ENCODE data around the gene PSME2.
A peak's percentile ranks its signal among the peaks of the same experiment; 100 is the strongest.

The PSME2 gene

DNA sequence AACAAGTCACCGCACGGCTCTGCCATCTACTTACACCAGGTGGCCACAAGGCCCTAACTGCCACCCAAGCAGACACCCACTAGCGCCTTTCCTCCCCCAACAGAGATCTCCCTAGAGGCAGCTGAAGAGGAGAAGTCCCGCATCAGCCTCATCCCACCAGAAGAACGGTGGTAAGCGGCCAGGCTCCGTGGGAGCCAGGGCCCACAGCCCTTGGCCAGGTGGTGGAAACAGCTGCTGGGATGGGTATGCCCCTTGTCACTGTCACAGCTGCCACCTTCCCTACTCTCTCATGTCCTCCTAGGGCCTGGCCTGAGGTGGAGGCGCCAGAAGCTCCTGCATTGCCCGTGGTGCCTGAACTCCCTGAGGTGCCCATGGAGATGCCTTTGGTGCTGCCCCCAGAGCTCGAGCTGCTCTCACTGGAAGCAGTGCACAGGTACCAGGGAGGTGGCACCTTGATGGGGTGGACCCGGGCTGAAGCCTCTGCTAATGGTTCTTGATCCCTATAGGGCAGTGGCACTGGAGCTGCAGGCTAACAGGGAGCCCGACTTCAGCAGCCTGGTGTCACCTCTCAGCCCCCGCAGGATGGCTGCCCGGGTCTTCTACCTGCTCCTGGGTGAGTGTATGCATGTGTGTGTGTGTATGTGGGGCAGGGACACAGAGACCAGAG lies 33.0 kb upstream of the PSME2 start:
- DNase-seq (ENCODE audit: low spot score), result no peak

DNA sequence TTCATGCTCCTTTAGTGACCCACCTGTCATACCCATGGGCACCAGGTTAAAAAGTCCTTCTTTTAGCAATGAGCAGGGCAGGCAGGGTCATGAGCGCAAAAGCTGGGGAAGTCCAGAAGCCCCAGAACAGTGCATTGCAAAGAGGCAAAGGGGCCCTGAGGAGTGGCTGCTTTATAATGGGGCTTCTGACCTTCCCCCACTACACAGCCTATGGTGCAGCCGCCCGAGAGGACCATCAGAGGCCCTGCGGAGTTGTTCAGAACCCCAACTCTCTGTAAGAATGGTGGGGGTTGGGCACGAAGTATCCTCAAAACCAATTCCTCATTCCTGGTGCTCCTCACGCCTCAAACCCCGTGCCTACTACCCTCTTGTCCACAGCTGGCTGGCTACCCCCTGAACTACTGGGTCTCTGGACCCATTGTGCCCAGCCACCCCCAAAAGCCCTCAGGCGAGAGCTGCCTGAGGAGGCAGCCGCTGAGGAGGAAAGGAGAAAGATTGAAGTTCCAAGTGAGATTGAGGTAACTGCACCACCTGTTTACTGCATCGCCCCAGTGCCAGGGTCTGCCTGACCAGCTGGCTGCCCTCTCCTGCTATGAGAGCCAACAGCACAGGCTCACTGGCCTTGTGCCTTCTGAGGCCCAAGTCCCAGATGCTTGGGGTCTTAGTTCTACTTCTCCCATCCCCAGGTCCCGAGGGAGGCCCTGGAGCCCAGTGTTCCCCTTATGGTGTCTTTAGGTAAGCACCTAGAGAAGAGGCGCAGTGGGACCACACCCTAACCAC lies 32.2 kb upstream of the PSME2 start:
- no peak for DNase-seq (ENCODE audit: low spot score)

DNA sequence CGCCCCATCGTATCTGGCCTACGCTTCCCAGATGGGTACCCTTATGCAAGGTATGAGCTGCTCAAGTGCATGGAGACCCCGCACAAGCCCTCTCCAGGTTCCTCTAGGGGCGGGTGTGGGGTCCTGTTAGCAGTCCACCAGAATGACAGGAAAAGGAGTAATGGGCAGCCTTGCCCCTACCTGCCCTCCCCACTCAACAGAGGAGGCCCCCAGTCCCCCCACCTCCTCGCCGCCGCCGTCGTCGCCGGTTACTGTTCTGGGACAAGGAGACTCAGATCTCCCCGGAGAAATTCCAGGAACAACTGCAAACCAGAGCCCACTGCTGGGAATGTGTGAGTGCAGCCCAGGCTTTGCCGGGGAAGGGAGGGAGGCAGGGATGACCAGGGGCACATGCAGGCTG lies 31.5 kb upstream of the PSME2 start:
- no peak for DNase-seq (ENCODE audit: low spot score)

DNA sequence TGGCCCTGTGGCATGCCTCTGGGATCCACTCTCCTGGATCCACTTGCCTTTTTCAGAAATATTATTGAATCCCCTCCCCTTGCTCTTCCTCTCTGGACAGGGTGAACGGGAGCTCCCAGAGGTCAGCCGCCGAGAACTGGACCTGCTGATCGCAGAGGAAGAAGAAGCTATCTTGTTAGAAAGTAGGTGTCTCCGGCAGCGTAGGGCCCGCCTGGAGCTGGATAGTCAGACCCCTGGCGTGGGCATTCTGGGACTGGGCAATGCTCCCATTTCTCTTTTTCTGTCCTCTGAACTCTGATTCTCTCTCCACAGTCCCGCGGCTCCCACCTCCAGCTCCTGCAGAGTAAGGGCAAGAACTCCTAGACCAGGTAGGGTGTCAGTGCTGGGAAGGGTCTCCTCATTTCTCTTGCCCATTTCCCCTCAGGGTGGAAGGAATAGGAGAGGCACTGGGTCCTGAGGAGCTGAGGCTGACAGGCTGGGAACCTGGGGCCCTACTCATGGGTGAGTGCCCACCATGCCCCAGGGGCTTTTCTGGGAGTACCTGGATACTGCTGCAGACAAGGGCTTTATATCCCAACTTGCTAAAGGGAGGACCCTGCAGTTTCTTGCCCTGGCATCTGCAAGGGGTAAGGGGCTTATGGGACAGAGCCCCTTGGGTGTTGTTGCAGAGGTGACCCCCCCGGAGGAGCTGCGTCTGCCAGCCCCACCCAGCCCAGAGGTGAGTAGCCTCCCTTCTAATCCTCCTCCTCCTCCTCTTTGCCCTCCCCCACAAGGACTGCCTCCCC lies 30.8 kb upstream of the PSME2 start:
- DNase-seq (ENCODE audit: low spot score), result no peak

DNA sequence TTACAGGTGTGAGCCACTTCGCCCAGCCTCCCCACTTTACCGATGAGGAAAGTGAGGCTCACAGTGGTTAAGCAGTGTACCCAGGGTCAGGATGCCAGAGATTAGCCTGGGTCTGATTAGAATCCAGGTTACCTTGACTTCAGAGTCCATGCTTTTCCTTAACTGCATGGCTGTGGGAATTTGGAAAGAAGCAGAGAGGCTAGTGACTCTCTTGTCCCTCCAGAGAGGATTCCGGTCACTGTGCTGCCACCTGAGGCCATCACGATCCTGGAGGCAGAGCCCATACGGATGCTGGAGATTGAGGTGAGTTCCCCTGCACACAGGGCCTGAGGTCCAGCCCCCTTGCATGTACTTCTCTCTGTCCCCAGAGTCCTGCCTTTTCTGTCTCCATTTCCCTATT lies 30.2 kb upstream of the PSME2 start:
- no peak for DNase-seq (ENCODE audit: low spot score)

DNA sequence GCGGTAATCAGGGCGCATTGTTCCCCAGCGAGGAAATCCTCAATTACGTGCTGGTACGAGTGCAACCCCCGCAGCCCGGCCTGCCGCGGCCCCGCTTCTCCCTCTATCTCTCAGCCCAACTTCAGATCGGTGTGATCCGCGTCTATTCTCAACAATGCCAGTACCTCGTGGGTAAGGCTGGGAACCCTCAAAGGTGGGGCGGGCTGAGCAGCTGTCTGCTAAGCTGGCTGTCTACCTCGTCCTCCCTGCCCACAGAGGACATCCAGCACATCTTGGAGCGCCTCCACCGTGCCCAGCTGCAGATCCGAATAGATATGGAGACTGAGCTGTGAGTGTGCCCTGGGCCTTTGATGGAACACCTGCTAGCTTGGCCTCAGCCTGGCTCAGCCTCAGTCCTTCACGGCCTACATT lies 26.5 kb upstream of the PSME2 start:
- no peak for DNase-seq (ENCODE audit: low spot score)

DNA sequence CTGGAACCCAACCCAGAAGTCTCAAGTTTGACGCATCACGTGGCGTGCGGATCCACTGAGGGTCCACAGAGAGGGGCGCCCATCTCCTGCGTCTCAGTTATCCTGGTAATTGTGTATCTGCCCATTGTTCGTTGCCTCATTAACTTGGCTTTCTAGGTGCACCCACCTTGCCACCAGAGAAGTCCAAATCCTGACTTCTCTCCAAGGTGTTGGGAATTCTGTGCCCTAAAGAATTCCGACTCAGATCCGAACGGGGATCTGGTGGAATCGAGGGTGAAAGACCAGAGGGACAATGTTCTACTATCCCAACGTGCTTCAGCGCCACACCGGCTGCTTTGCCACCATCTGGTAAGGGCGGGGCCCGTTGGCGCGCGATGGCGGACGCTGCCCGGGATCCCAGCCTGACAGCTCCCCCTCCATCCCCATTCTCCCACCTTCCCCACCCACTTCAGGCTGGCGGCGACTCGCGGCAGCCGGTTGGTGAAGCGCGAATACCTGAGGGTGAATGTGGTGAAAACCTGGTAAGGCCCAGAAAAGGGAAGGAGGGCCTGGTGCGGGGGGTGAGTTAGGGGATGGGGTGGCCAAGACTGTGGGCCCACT lies 26.0 kb upstream of the PSME2 start:
- DNase-seq (ENCODE audit: low spot score), result no peak

DNA sequence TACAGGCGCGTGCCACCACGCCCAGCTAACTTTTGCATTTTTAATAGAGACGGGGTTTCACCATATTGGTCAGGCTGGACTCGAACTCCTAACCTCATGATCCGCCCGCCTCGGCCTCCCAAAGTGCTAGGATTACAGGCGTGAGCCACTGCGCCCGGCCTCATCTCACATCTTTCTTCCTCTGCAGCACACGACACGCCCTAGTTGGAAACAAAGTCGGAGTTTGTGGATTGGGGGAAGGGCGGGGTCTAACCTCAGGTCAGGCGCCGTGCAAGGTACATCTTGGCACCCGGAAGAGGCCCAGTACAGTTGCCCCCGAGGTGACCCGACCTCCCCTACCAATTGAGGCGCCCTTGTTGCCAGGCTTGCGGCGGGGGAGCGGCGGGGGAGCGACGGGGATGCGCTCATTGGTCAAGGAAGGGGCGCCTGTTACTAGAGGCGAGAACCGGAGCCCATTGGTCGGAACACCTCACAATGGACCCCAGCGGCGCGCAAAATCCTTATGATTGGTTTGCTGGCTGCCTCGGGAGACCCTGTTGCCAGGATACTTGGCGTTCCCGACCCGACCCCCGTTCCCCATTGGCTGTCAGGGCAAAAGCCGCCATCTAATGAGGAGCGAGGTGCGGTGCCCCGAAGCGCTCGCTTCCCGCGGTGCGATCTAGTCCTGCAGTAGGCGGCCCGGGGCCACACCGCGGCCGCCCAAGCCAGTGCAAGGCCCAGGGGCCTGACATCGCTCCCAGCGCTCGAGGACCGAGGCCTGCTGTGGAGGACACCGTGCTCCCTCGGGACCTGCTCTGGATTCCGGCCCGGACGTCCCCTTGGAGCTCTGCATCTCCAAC lies 25.2 kb upstream of the PSME2 start, which contains the start of gene REC8:
TSS of gene REC8 (plus strand) at position 659 of the 839 bp plus-strand sequence. CDS start 473 bp downstream, outside the sequence.
- DNase-seq (ENCODE audit: low spot score), result peak; percentile 94

DNA sequence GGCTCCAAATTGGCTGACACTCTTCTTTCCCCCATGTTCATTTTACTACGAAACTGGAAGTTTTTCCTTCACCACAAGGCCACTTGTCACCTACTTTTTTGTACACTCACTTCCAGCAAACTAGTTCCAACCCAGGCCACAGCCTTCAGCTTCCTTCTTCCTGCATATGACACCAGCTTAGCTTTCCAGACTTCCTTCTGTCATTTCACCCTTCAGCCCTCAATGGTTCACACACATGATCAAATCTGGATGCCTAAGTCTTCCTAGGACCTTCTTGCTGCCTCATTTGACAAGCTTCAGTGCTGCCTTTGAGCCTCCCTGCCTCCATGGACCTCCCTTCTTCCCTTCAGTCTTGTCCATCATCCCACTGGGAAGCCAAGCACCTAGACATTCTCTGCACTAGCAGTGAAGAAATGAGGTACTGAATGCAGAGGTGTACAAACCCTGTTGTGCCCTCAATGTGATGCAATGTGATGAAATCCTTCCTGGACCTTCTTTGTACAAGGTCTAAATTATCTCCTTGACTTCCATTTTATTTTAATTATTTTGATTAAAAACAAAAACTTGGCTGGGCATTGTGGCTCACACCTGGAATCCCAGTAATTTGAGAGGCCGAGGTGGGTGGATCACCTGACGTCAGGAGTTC lies 21.2 kb upstream of the PSME2 start:
- DNase-seq (ENCODE audit: low spot score), result no peak

DNA sequence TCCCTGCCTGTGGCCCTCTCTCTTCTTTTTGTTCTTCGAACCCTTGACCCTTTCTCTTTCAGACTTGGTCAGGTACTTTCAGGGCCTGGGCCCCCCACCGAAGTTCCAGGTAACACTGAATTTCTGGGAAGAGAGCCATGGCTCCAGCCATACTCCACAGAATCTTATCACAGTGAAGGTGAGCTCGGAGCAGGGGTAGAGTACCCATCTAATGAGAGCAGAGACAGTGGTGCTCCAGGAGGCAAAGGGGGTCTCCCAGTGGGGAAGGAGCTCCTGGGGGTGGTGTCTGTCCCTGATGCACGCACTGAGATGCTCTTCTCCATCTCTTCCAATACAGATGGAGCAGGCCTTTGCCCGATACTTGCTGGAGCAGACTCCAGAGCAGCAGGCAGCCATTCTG lies 19.4 kb upstream of the PSME2 start:
- no peak for DNase-seq (ENCODE audit: low spot score)

DNA sequence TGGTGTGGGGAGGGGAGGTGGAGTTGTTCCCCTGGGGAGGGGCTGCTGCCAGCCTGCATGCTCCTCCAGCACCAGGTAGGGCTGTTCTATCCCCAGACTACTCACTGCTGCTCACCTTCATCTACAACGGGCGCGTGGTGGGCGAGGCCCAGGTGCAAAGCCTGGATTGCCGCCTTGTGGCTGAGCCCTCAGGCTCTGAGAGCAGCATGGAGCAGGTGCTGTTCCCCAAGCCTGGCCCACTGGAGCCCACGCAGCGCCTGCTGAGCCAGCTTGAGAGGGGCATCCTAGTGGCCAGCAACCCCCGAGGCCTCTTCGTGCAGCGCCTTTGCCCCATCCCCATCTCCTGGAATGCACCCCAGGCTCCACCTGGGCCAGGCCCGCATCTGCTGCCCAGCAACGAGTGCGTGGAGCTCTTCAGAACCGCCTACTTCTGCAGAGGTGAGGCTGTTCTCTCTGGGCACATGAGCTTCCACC lies 18.1 kb upstream of the PSME2 start:
- DNase-seq (ENCODE audit: low spot score), result no peak

DNA sequence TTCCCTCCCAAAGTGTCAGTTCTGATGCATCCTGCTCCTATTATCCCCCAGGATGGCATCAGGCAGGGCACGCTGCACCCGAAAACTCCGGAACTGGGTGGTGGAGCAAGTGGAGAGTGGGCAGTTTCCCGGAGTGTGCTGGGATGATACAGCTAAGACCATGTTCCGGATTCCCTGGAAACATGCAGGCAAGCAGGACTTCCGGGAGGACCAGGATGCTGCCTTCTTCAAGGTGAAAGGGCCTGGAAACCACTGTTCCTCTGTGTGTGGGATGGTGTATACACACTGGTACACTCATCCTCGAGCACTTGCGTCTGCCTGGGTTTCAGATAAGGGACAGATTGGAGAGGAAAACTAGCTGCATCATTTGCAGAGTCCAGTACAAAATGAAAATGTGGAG lies 15.7 kb upstream of the PSME2 start:
- DNase-seq (ENCODE audit: low spot score), result no peak

DNA sequence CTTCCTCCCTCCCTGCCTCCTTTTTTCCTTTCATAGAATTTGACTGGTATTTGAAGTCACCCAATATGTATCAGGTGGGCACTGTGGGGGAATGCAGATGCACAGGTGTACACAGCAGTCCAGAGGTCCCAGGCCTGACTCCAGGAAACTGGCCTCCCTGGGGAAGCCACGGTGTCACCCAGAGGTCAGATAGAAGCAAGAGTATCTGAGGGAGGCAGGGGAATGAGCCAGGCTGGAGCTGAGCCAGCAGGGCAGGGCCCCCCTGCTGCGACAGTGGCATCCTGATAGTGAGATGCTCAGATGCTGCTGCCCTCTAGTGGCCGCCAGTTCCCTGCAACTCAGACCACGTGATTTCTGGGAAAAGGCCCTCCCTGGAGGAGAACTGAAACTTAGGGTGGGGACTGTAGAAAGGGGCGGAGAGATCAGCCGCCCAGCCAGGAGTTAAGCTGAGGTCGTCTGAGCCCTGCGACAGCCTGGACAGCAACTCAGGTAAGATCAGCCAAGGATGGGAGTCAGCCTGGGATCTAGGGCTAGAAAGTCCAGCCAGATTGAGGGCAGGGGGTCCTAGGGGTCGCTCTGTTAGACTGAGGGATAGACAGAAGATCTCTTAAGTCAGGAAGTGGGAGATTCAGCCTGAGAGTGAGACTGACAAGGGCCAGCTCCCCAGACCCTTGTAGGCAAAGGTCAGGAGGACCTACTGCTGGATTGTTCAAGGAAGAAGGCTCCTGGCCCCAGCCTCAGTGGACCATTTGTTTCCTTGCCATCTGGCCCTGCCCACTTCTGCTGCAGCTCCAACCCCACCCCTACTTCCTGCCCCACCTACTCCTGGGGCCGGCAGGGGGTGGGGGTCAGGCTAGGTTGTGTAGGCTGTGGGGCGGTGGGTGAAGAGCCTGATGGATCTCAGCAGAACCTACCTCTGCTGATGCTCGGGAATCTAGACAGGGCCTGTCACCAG lies 14.7 kb upstream of the PSME2 start, which contains the start of gene IRF9:
TSS of gene IRF9 (plus strand) at position 416 of the 955 bp plus-strand sequence. CDS start 880 bp downstream, outside the sequence.
- peak; percentile 95 for DNase-seq (ENCODE audit: low spot score)

DNA sequence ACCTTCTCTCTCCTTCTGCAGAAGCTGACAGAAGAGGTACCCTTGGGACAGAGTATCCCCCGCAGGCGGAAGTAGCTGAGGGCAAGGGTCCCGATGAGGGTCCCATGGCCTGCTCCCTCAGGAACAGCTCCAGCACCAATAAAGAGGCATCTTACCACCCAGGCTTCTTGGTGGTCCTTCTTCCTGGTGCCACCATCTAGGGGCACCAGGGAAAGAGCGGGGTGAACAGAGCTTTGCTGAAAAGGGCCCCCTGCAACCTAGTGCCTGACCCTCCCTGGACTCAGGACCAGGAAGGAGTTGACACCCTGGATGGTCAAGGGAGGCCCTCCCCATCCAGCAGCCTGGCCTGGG lies 14.1 kb upstream of the PSME2 start:
- no peak for DNase-seq (ENCODE audit: low spot score)

DNA sequence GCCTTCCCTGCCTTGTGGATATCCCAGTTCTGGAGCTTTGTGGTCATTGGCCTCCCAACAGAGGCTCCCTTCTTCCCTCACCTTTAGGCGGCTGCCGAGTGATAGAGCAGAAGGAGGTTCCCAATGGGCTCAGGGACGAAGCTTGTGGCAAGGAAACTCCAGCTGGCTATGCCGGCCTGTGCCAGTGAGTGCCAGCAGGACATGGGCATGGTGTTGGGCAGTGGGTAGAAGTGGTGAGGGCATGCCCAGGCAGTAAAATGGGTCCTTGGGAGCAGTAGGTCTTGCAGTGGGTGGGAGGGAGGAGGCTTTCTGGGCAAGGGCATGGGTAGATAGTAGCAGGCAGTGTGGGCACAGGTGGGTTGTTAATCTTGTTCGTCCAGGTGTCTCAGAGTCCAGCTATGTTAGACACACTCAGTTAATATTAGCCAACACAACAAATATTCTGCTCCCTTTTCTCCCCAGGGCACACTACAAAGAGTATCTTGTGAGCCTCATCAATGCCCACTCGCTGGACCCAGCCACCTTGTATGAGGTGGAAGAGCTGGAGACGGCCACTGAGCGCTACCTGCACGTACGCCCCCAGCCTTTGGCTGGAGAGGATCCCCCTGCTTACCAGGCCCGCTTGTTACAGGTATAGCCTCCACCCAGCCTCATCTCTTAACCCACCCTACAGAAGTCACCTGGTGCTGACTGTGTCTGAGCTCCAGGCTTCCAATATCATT lies 13.5 kb upstream of the PSME2 start:
- DNase-seq (ENCODE audit: low spot score), result no peak

DNA sequence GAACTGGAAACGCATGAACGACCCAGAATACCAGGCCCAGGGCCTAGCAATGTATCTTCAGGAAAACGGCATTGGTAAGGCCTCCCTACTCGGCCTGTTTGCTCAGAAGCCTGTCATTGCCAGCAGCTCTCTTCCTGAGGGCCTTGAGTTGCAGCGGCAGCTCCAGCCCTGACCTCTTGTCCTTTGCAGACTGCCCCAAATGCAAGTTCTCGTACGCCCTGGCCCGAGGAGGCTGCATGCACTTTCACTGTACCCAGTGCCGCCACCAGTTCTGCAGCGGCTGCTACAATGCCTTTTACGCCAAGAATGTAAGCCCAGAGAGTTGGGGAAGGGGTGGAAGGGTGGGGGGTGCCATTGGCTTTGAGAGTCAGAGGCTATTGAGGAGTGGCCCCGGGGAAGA lies 10.9 kb upstream of the PSME2 start:
- no peak for DNase-seq (ENCODE audit: low spot score)

DNA sequence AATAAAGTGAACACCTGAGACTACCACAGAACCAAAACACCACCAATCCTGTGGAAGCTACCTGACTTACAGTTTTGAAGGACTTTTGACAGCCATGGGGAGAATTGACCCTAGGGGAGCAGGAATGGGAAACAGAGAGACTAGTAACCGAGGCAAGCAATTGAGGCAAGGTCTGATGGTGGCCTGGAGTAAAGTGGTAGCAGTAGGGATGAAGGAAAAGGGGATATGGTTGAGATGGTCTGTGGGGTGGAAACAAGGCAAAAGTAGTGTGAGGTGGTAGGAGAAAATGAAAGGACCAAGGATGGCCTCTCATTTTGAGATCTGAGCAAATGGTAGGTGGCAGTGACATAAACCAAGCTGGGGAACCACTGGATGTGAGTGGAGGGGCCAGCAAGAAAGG lies 10.4 kb upstream of the PSME2 start:
- DNase-seq (ENCODE audit: low spot score), result no peak

DNA sequence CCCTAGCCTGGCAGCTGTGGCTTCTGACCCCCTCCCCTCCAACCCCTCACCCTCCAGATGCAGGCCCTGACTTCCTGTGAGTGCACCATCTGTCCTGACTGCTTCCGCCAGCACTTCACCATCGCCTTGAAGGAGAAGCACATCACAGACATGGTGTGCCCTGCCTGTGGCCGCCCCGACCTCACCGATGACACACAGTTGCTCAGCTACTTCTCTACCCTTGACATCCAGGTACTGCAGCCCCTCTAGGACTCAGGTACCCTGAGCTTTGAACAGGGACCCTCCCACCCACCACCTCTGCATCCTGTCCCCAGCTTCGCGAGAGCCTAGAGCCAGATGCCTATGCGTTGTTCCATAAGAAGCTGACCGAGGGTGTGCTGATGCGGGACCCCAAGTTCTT lies 8.7 kb upstream of the PSME2 start:
- no peak for DNase-seq (ENCODE audit: low spot score)
